Choroid plexus epithelial cell (primary cell): ENCODE results near the gene SLC6A9.

Experiments
- DNase-seq: peaks from one replicate; pipeline ENCODE4 v3.0.0-alpha.2; 2010; ENCODE audit warnings: low read depth
- H3K4me3 ChIP-seq: 2 replicates; pipeline ENCODE4 v1.5.1; 2011; ENCODE audit warnings: low read depth, mild to moderate bottlenecking, control low read depth, low read length, moderate library complexity
- TF ChIP-seq, protein P1 (sequence below): conservative IDR thresholded peaks from 2 replicates; pipeline ENCODE4 v1.5.1; 2011; ENCODE audit warnings: low read depth, mild to moderate bottlenecking, control low read depth, inconsistent platforms, low read length, moderate library complexity

Gene SLC6A9

DNA sequence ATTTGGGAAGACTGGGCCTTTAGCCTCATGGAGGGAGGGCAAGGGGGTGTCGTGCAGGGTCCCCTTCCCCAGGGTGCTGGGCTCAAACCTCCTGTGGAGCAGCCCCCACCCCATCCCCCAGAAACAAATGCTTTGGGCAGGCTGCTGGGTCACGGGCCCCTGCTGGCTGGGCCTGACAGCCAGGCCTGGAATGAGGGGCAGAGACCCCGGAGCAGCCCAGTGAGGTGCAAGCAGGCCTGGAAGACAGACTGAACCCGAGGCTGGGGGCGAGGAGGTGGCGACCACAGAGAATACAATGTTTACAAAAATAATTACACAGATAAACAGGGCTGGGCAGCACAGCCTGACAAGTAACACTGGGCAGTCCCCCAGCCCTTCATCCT is 34.5 kb downstream of the SLC6A9 start:
- TF ChIP-seq, protein P1, sequence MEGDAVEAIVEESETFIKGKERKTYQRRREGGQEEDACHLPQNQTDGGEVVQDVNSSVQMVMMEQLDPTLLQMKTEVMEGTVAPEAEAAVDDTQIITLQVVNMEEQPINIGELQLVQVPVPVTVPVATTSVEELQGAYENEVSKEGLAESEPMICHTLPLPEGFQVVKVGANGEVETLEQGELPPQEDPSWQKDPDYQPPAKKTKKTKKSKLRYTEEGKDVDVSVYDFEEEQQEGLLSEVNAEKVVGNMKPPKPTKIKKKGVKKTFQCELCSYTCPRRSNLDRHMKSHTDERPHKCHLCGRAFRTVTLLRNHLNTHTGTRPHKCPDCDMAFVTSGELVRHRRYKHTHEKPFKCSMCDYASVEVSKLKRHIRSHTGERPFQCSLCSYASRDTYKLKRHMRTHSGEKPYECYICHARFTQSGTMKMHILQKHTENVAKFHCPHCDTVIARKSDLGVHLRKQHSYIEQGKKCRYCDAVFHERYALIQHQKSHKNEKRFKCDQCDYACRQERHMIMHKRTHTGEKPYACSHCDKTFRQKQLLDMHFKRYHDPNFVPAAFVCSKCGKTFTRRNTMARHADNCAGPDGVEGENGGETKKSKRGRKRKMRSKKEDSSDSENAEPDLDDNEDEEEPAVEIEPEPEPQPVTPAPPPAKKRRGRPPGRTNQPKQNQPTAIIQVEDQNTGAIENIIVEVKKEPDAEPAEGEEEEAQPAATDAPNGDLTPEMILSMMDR = no peak

DNA sequence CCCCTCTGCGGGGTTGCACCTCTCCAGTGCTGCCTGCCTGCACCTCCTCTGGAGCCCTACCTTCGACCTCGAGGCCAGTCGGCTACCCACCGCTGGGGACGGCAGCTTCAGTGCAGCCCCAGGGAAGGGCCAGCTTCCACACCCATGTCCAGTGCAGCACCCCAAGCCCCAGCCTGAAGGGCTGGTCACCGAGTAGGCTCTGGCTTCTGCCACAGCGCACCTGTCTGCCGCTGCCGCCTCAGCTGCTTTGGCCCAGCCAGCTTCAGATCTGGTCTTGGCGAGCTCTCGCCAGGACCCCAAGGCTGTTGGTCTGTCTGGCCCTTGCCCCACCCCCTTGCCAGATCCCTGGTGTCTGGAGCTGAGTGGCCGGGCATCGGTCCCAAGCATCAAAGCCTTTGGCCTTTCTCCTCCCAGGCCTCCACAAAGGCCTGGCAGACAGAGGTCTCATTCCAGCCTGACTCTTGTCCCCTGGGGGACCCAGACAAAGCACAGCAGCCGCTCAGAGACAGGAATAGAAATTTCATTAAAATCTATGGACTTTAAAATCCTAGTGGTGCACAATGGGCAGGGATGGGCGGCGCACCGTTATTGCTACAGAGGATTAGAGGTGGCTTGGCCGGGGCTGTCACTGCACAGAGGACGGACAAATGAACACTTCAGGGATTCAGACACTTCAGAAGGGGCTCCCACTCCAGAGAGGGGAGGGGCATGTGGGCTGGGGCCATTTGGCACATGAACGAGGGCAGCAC is 35.1 kb downstream of the SLC6A9 start:
- DNase-seq = no peak
- TF ChIP-seq, protein P1 = no peak
- no peak overlapping the region for H3K4me3 ChIP-seq

More for the DNA sequence above, 34.5 kb downstream of the SLC6A9 start:
- H3K4me3 ChIP-seq = no peak overlapping the region
- DNase-seq = no peak

DNA sequence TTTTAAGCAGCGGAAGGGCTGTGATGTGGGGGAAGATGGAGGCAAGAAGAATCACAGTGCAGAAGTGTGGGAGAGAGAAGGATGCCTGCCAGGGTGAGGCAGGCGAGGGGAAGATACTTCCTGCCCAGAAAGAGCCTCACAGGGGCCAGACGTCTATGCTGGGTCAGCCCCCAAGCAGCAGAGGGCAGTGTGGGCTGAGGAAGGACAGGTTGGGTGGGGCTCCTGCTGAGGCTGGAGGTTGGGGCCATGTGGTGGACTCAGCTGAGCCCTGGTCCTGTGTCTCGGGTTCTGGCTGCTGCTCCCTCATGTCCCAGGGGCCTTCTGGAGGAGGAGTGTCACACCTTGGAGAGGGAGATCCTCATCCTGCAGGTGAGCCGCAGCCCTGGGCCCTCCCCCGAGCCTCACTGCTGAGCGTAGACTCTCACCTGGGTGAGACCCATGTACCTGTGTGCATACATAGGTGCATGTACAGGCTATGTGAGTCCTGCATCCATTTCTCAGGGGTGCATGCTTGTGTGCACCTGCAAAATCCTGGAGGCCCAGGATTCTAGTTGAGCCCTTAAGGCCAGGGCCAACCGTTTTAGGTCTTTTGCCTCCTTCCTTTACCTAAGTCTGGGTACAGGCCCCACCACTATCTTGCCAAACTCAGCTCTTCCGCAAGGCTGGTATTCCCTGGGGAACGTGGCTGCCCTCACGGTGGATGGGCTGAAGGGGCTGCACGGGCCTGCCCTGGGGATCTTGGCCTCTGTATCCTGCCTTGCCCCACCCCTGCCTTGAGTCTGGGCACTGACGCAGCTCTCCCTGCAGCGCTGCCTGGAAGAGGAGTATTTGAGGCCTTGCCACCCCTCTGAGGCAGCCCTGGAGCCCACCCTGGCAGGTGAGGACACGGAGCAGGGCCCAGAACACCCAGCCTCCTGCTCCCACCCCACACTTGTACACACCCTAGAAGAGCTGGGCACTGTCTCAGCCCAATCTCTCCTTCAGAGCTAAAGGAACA is 36.2 kb downstream of the SLC6A9 start:
- TF ChIP-seq, protein P1 = peak; percentile 44
- DNase-seq = peak; percentile 24
- H3K4me3 ChIP-seq = no peak overlapping the region

DNA sequence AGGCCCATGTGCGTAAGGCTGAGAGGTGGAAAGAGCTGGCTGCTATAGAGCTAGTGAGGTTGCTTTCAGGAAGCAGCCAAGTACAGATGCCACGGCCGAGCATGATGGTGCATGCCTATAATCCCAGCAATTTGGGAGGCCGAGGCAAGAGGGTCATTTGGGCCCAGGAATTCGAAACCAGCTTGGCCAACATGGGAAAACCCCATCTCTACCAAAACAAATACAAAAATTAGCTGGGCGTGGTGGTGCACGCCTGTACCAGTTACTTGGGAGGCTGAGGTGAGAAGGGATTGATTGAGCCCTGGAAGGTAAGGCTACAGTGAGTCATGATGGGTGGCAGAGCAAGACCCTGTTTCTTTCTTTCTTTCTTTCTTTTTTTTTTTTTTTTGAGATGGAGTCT is 37.2 kb downstream of the SLC6A9 start:
- TF ChIP-seq, protein P1 = no peak
- DNase-seq = no peak
- no peak overlapping the region for H3K4me3 ChIP-seq

DNA sequence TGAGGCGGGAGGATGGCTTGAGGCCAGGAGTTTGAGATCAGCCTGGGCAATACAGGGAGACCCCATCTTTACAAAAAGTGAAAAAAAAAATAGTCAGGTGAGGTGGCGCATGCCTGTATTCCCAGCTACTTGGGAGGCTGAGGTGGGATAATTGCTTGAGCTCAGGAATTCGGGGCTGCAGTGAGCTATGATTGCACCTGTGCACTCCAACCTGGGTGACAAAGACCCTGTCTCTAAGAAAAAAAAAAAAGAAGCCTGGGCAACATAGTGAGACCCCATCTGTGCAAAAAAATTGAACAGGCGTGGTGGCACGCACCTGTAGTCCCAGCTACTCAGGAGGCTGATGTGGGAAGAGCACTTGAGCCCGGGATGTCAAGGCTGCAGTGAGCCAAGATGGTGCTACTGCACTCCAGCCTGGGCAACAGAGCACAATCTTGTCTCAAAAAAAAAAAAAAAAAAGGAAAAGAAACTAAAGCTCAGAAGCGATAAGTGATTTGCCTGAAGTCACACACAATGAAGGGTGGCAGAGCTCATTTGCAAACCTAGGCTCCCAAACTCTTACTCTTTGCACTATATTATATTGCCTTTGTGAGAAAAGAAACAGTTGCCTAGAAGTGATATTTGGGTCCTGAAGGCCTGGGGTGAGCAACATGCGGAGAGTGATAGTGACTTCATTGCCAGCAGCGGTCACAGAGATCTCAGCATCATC is 37.9 kb downstream of the SLC6A9 start:
- TF ChIP-seq, protein P1 = no peak
- no peak overlapping the region for H3K4me3 ChIP-seq
- no peak for DNase-seq

DNA sequence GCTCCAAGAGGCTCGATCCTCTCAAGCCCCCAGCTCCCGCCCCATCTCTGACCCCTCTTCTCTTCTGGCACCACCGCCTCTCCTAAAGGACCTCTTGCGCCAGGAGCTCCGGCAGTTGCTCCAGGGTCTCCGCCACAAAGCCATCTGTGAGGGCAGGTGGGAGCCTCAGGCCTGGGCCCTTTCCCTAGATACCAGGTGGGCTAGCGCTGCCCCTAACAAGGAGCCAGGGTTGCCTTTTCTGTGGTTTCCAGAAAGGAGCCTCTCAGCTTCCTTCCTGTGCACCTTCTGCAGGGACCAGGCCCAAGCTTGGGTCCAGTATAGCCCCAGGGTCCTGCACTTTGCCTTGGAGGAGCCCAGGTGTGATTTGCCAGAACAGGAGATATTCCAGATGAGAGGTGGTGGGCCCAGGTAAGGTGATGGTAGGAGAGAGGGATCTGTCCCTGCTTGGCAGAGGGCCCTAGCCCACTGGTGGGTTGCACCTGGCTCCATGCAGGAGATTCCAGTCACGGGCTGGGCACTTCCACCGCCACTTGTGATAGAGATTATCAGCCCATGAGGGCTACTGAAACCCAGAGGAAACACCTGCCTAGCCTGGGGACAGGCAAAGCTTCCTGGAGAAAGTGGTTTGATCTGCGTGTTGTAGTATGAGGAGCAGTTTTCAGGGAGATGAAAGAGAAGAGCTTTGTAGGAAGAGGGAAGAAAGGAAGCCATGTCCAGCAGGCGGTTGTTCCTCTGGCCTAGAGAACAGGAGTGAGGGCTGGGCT is 38.8 kb downstream of the SLC6A9 start:
- H3K4me3 ChIP-seq = peak overlapping the region; percentile 73
- TF ChIP-seq, protein P1 = no peak
- DNase-seq = no peak
